Activated T-cell treated with anti-CD3 and anti-CD28 coated beads, Interleukin-2, amount 50 U/mL, for 72 hours (primary cell): ENCODE data around the gene DRAM1. TPM values are rescaled to one million over a fixed set of nuclear protein-coding genes. Genes with fewer than 3 reads are reported as not detected.
A peak's percentile ranks its signal among the peaks of the same experiment; 100 is the strongest.
"Not testable (repeated sequence)": the region's sequence is repeated elsewhere in the genome, so short reads cannot be mapped to it uniquely, and the experiment has no call there.

ENCODE experiments used
- ATAC-seq, 2 donors: fragments of 150-1000 bp; cut with Tn5 transposase; replicated peaks in 1 of 2; 2 replicates each; pipeline ENCODE4 v1.10.0; 2021; ENCODE audit warnings: moderate library complexity in 2 of 2, mild to moderate bottlenecking in 1 of 2
- DNase-seq, 2 donors: peaks; one replicate each; pipeline ENCODE4 v3.0.0; 2021 to 2022; ENCODE audit warnings: mixed read lengths in 1 of 2
- H3K27ac Mint-ChIP-seq: one replicate; pipeline ENCODE4 v1.8.0; 2022; ENCODE audit warnings: mild to moderate bottlenecking, moderate library complexity, mixed read lengths
- H3K27me3 Mint-ChIP-seq: one replicate; pipeline ENCODE4 v1.8.0; 2022; ENCODE audit warnings: low read depth, mixed read lengths
- H3K36me3 Mint-ChIP-seq, 2 donors: one replicate each; pipeline ENCODE4 v1.8.0; 2022; ENCODE audit warnings: mixed read lengths in 2 of 2, mild to moderate bottlenecking in 1 of 2; ENCODE audit not compliant: insufficient read depth in 2 of 2
- H3K4me1 Mint-ChIP-seq: one replicate; pipeline ENCODE4 v1.8.0; 2022; ENCODE audit warnings: low read depth, mixed read lengths
- H3K4me3 Mint-ChIP-seq, 2 donors: one replicate each; pipeline ENCODE4 v1.8.0; 2022; ENCODE audit warnings: mild to moderate bottlenecking in 2 of 2, mixed read lengths in 2 of 2, moderate library complexity in 2 of 2
- H3K9me3 Mint-ChIP-seq, 2 donors: one replicate each; pipeline ENCODE4 v1.8.0; 2022; ENCODE audit warnings: mixed read lengths in 2 of 2
- total RNA-seq, 2 donors: library from RNA; stranded (reverse); gene quantifications; one replicate each; pipeline ENCODE4 v1.2.3, GENCODE V29; 2022

DRAM1 gene
- total RNA-seq, 2 donors from 2014 or later, result 6.4 to 9.9 TPM

DNA sequence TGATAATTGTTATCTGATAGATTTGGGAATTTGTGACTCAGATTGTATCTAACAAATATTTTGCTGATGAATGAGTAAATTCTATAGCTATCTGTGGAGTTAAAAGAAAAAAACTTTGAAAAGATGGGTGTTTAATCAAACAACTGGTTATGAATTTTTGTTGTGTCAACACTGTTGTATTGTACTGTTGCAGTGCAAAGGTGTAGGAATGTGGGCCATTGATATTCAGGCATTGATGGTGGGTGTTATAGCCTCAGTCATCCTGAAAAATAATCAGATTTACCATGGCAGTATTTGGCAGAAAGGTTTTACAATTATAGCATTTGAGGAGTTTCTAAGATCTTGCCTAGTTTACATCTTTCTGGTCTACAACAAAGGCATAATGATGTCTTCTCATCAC is 15.4 kb downstream of the DRAM1 start:
- Mint-ChIP-seq H3K27me3 (no peaks in the 10 kb centered on the region), H3K9me3 (no peaks in the 10 kb centered on the region), H3K36me3 (no peaks in the 10 kb centered on the region), H3K4me3 (no peak overlapping the region), H3K4me1 (peaks cover 6% of the 10 kb centered on the region), H3K27ac (no peak overlapping the region)
- DNase-seq, result no peak
- no peak for ATAC-seq

GRCh38 chr12:101901777-101902176 is 24.4 kb downstream of the DRAM1 start:
- H3K4me1 Mint-ChIP-seq, result peaks cover 7% of the 10 kb centered on the region
- no peaks in the 10 kb centered on the region for H3K36me3 Mint-ChIP-seq
- no peaks in the 10 kb centered on the region for H3K9me3 Mint-ChIP-seq
- no peaks in the 10 kb centered on the region for H3K27me3 Mint-ChIP-seq
- DNase-seq, result no peak
- H3K4me3 Mint-ChIP-seq, result no peak overlapping the region
- no peak overlapping the region for H3K27ac Mint-ChIP-seq
- no peak for ATAC-seq

GRCh38 chr12:101902641-101903040 is 25.3 kb downstream of the DRAM1 start:
- ATAC-seq (no peak), DNase-seq (no peak)
- Mint-ChIP-seq H3K4me3 (no peak overlapping the region), H3K27ac (no peak overlapping the region), H3K9me3 (no peaks in the 10 kb centered on the region), H3K4me1 (peaks cover 7% of the 10 kb centered on the region), H3K36me3 (no peaks in the 10 kb centered on the region), H3K27me3 (no peaks in the 10 kb centered on the region)

DNA sequence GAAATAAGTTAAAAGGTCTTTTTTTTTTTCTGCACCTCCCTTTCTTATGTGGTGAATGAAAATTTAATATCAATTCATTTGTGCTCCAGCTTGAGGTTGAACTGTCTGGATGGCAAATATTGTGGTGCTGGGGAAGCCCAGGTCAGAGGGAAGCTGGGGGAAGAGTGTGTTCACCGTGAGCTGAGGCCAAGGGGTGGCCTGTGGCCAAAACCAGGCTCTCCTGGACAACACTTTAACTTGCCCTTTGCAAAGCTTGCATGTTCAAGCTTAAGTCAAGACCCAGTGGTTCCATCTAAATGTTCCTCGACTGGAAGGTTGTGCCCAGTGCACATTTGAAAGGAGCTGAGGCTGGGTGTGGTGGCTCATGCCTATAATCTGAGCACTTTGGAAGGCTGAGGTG is 28.8 kb downstream of the DRAM1 start:
- Mint-ChIP-seq H3K27me3 (no peaks in the 10 kb centered on the region), H3K36me3 (no peaks in the 10 kb centered on the region), H3K27ac (no peak overlapping the region), H3K4me3 (no peak overlapping the region), H3K9me3 (no peaks in the 10 kb centered on the region), H3K4me1 (peaks cover 7% of the 10 kb centered on the region)
- no peak for ATAC-seq
- no peak for DNase-seq

DNA sequence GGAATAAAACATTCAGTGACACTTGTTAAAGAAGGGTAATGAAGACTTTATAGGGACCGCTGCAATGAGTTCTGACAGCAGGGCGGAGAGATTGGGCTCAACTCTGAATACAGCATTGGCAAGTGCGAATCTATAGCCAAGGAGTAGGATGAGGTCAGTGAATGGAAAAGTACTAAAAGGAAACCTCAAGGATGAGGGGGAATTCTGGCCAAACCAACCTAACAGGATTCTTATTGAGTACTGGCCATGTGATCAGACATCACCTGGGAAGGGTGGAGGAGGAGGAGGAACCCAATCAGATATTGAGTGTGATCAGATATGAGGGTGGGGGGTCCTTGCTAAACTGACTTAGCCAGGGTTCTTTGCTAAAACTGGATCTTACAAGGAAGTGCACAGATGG is 31.0 kb downstream of the DRAM1 start:
- Mint-ChIP-seq H3K36me3 (no peaks in the 10 kb centered on the region), H3K4me3 (no peak overlapping the region), H3K27ac (no peak overlapping the region)

GRCh38 chr12:101909646-101910045 is 32.3 kb downstream of the DRAM1 start:
- Mint-ChIP-seq H3K27ac (no peak overlapping the region), H3K4me1 (no peaks in the 10 kb centered on the region), H3K9me3 (no peaks in the 10 kb centered on the region), H3K36me3 (no peaks in the 10 kb centered on the region), H3K4me3 (peak overlapping the region in 1 of 2 donors; percentile 52), H3K27me3 (no peaks in the 10 kb centered on the region)
- ATAC-seq (no peak), DNase-seq (no peak)

More for the DNA sequence above, 31.0 kb downstream of the DRAM1 start:
- H3K27me3 Mint-ChIP-seq, result no peaks in the 10 kb centered on the region
- ATAC-seq (no peak), DNase-seq (no peak)
- H3K9me3 Mint-ChIP-seq, result no peaks in the 10 kb centered on the region
- H3K4me1 Mint-ChIP-seq, result no peaks in the 10 kb centered on the region

- Mint-ChIP-seq H3K4me1 (peaks cover 6% of the 10 kb centered on the region), H3K27me3 (peaks cover 14% of the 10 kb centered on the region), H3K27ac (no peak overlapping the region), H3K4me3 (no peak overlapping the region), H3K36me3 (no peaks in the 10 kb centered on the region), H3K9me3 (no peaks in the 10 kb centered on the region)
- ATAC-seq (no peak), DNase-seq (no peak)
These were observed 38.5 kb downstream of the DRAM1 start for GRCh38 chr12:101915841-101916240.

GRCh38 chr12:101918805-101919204 is 41.4 kb downstream of the DRAM1 start:
- not testable (repeated sequence) for H3K36me3 Mint-ChIP-seq, DNase-seq, ATAC-seq, H3K4me3 Mint-ChIP-seq, H3K27ac Mint-ChIP-seq, H3K9me3 Mint-ChIP-seq
- Mint-ChIP-seq H3K4me1 (peaks cover 11% of the 10 kb centered on the region), H3K27me3 (peaks cover 14% of the 10 kb centered on the region)

- peak overlapping the region; percentile 52 for H3K27ac Mint-ChIP-seq
- no peak overlapping the region for H3K4me3 Mint-ChIP-seq
- DNase-seq (no peak), ATAC-seq (no peak)
- peaks cover 0 to 2% of the 10 kb centered on the region in 2 donors for H3K9me3 Mint-ChIP-seq
- H3K36me3 Mint-ChIP-seq, result peaks cover 0 to 4% of the 10 kb centered on the region in 2 donors
- H3K4me1 Mint-ChIP-seq, result peaks cover 11% of the 10 kb centered on the region
- H3K27me3 Mint-ChIP-seq, result peaks cover 14% of the 10 kb centered on the region
These were observed 42.1 kb downstream of the DRAM1 start for GRCh38 chr12:101919447-101919846.

DNA sequence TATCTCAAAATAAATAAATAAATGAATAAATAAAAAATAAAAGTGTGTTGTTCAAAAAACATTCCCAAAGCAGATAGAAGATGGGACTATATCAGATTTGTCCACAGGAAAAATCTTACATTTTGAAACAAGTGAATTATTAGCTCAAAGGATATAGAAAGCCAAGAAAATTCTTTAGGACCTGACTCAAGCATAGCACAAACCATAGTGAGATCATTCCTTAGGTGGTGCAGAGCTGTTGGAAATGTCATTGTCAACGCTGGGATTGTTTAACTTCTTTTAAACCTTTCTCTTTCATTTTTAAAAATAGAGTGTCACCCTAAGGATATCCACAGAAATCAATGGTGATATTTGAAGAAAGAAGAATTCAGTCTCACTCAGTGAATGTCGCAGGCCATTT is 43.5 kb downstream of the DRAM1 start:
- H3K27ac Mint-ChIP-seq, result no peak overlapping the region
- peaks cover 0 to 4% of the 10 kb centered on the region in 2 donors for H3K36me3 Mint-ChIP-seq
- no peak overlapping the region for H3K4me3 Mint-ChIP-seq
- DNase-seq, result no peak
- H3K4me1 Mint-ChIP-seq, result peaks cover 11% of the 10 kb centered on the region
- H3K9me3 Mint-ChIP-seq, result peaks cover 0 to 2% of the 10 kb centered on the region in 2 donors
- peaks cover 15% of the 10 kb centered on the region for H3K27me3 Mint-ChIP-seq
- no peak for ATAC-seq

DNA sequence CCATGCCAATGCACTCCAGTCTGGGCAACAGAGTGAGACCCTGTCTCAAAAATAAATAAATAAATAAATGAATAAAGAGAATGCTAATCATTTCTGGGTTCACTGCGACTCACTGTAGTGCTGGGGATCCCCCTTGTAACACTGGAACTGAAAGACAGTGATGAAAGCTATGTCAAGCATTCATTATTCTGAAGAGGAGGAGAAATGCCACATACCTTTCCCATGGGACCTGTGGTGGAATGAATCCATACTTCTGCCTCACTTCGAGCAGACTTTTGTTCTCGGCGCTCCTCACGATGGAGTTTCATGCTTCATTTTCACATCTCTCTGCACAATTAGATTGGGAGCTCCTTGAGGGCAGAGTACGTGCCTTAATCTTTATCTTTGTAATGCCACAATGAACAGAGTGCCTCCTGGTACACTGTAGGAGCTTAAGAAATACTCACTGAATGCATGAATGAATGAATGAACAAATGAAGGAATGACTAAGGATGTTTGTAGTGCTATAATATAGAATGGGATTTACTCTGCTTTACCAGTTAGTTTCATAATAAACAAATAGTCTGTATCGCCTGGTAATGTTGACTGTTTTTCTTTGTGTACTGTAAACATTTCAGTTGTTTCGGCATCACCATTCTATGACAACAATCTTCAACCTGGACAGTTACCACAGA is 45.8 kb downstream of the DRAM1 start:
- Mint-ChIP-seq H3K27ac (no peak overlapping the region), H3K27me3 (peaks cover 15% of the 10 kb centered on the region), H3K4me3 (no peak overlapping the region), H3K9me3 (peaks cover 0 to 2% of the 10 kb centered on the region in 2 donors), H3K4me1 (peaks cover 10% of the 10 kb centered on the region), H3K36me3 (peaks cover 0 to 4% of the 10 kb centered on the region in 2 donors)
- DNase-seq (no peak), ATAC-seq (no peak)

GRCh38 chr12:101924618-101925017 is 47.2 kb downstream of the DRAM1 start:
- Mint-ChIP-seq H3K4me3 (no peak overlapping the region), H3K27ac (no peak overlapping the region), H3K27me3 (peaks cover 28% of the 10 kb centered on the region), H3K4me1 (peaks cover 22% of the 10 kb centered on the region), H3K9me3 (peaks cover 0 to 2% of the 10 kb centered on the region in 2 donors), H3K36me3 (peaks cover 0 to 4% of the 10 kb centered on the region in 2 donors)
- DNase-seq, result no peak
- no peak for ATAC-seq

- H3K27me3 Mint-ChIP-seq, result peaks cover 28% of the 10 kb centered on the region
- no peak for DNase-seq
- peaks cover 0 to 2% of the 10 kb centered on the region in 2 donors for H3K9me3 Mint-ChIP-seq
- H3K27ac Mint-ChIP-seq, result no peak overlapping the region
- ATAC-seq, result no peak
- H3K36me3 Mint-ChIP-seq, result peaks cover 2 to 4% of the 10 kb centered on the region in 2 donors
- H3K4me1 Mint-ChIP-seq, result peaks cover 22% of the 10 kb centered on the region
- H3K4me3 Mint-ChIP-seq, result no peak overlapping the region
These were observed 48.0 kb downstream of the DRAM1 start for GRCh38 chr12:101925361-101925760.

- no peak overlapping the region for H3K4me3 Mint-ChIP-seq
- H3K9me3 Mint-ChIP-seq, result peaks cover 0 to 2% of the 10 kb centered on the region in 2 donors
- no peak overlapping the region for H3K27ac Mint-ChIP-seq
- H3K27me3 Mint-ChIP-seq, result peaks cover 28% of the 10 kb centered on the region
- DNase-seq (no peak), ATAC-seq (no peak)
- peaks cover 22% of the 10 kb centered on the region for H3K4me1 Mint-ChIP-seq
- peaks cover 2 to 4% of the 10 kb centered on the region in 2 donors for H3K36me3 Mint-ChIP-seq
These were observed 48.6 kb downstream of the DRAM1 start for GRCh38 chr12:101925935-101926334.
